OCI-LY1 (cell line): ENCODE results near the gene MAT1A.

Experiments
- CTCF ChIP-seq: fragments of 200-600 bp; sonication (generic), shearing (Covaris generic); IDR thresholded peaks from 2 replicates; pipeline ENCODE4 v1.5.1; 2017; ENCODE audit warnings: mild to moderate bottlenecking, antibody characterized with exemption, low read length, moderate library complexity, mixed read lengths
- EZH2 ChIP-seq: fragments of 200-600 bp; sonication (generic), shearing (Covaris generic); IDR thresholded peaks from 2 replicates; pipeline ENCODE4 v1.8.0; 2017; ENCODE audit warnings: borderline replicate concordance, mixed run types, mild to moderate bottlenecking, antibody characterized with exemption, low read length, moderate library complexity, mixed read lengths

- TF ChIP-seq CTCF (no peak), EZH2 (no peak)
Measured at GRCh38 chr10:80313523-80313922, 24.1 kb upstream of the MAT1A start.
